SK-N-SH (cell line): ENCODE measurements around the gene FCHSD2. TPM values are rescaled to one million over a fixed set of nuclear protein-coding genes. Genes with fewer than 3 reads are reported as not detected.

Experiments used
- CTCF ChIA-PET: fragments of 300-600, 350-600 bp; formaldehyde crosslinking; extraction: SDS; loops from one replicate; lab custom pipeline; 2021; lab: Yijun Ruan, JAX
- POLR2A ChIA-PET: fragments of 350-600 bp; sonication (Branson Sonifier 250); formaldehyde crosslinking; extraction: SDS; loops from one replicate; lab custom pipeline; 2020; ENCODE audit warnings: antibody characterized with exemption, inconsistent platforms; lab: Yijun Ruan, JAX
- DNase-seq: peaks from one replicate; pipeline ENCODE4 v3.0.0; 2012
- H2AFZ ChIP-seq: fragments of 200-600 bp; sonication (generic); 2 replicates; pipeline ENCODE4 v1.8.1; 2016; ENCODE audit warnings: antibody characterized with exemption, mild to moderate bottlenecking, low read depth
- H3F3A ChIP-seq: fragments of 200-600 bp; sonication (generic); replicated peaks from 2 replicates; pipeline ENCODE3; 2016; ENCODE audit warnings: antibody characterized with exemption, mild to moderate bottlenecking; ENCODE audit not compliant: insufficient read depth
- H3K27ac ChIP-seq, 2 experiments: fragments of 200-500 bp in 1 of 2; fragments of 200-600 bp in 1 of 2; sonication (Bioruptor generic) in 1 of 2; sonication (generic), shearing (Covaris generic) in 1 of 2; 2 replicates each; pipeline versions ENCODE4 v1.5.1 to v1.6.1; 2014 to 2016; ENCODE audit warnings: low read depth in 2 of 2, inconsistent platforms in 1 of 2, low read length in 1 of 2, mild to moderate bottlenecking in 1 of 2, mixed read lengths in 1 of 2
- H3K27me3 ChIP-seq: fragments of 200-600 bp; sonication (generic), shearing (Covaris generic); 2 replicates; pipeline ENCODE4 v1.6.1; 2016; ENCODE audit warnings: mixed run types; ENCODE audit not compliant: insufficient read depth
- H3K36me3 ChIP-seq, 2 experiments: fragments of 200-500 bp in 1 of 2; fragments of 200-600 bp in 1 of 2; sonication (Bioruptor generic) in 1 of 2; sonication (generic) in 1 of 2; replicated peaks in 1 of 2; 2 replicates each; pipeline versions ENCODE3 to v1.5.1; 2014 to 2016; ENCODE audit warnings: low read length in 1 of 2, mild to moderate bottlenecking in 1 of 2; ENCODE audit not compliant: insufficient read depth in 2 of 2, control insufficient read depth in 1 of 2
- H3K4me1 ChIP-seq, 2 experiments: fragments of 200-500 bp in 1 of 2; fragments of 200-600 bp in 1 of 2; sonication (Bioruptor generic) in 1 of 2; sonication (generic), shearing (Covaris generic) in 1 of 2; 2 replicates each; pipeline versions ENCODE4 v1.5.1 to v1.6.1; 2014 to 2016; ENCODE audit warnings: low read depth in 1 of 2, low read length in 1 of 2, mixed run types in 1 of 2; ENCODE audit not compliant: insufficient read depth in 2 of 2, control insufficient read depth in 1 of 2
- H3K4me2 ChIP-seq: fragments of 200-600 bp; sonication (generic), shearing (Covaris generic); 2 replicates; pipeline ENCODE4 v1.6.1; 2017; ENCODE audit warnings: mixed run types
- H3K4me3 ChIP-seq, 2 experiments: fragments of 200-500 bp in 1 of 2; fragments of 200-600 bp in 1 of 2; sonication (Bioruptor generic) in 1 of 2; sonication (generic), shearing (Covaris generic) in 1 of 2; 2 replicates each; pipeline versions ENCODE4 v1.5.1 to v1.8.1; 2014 to 2016; ENCODE audit warnings: low read depth in 2 of 2, inconsistent platforms in 1 of 2, low read length in 1 of 2, mild to moderate bottlenecking in 1 of 2, mixed read lengths in 1 of 2, moderate library complexity in 1 of 2
- H3K79me2 ChIP-seq: fragments of 200-600 bp; sonication (generic); 2 replicates; pipeline ENCODE4 v1.8.1; 2017; ENCODE audit warnings: mild to moderate bottlenecking; ENCODE audit not compliant: insufficient read depth
- H3K9ac ChIP-seq: fragments of 200-600 bp; sonication (generic); 2 replicates; pipeline ENCODE4 v1.6.1; 2017; ENCODE audit warnings: mixed run types
- H3K9me2 ChIP-seq: fragments of 200-600 bp; sonication (generic); 2 replicates; pipeline ENCODE4 v1.6.1; 2017; ENCODE audit warnings: mixed run types
- H3K9me3 ChIP-seq: fragments of 200-600 bp; sonication (generic); 2 replicates; pipeline ENCODE4 v1.6.1; 2017; ENCODE audit warnings: mixed run types, mild to moderate bottlenecking, moderate library complexity
- H4K20me1 ChIP-seq: fragments of 200-600 bp; sonication (generic); 2 replicates; pipeline ENCODE4 v1.6.1; 2017; ENCODE audit warnings: mild to moderate bottlenecking, mixed run types; ENCODE audit not compliant: insufficient read depth
- EP300 ChIP-seq, 2 experiments: IDR thresholded peaks; 2 replicates each; pipeline versions ENCODE4 v1.4.0 to v1.6.1; 2012; ENCODE audit warnings: borderline replicate concordance in 1 of 2, low read depth in 1 of 2, low read length in 1 of 2
- EZH2phosphoT487 ChIP-seq: fragments of 200-600 bp; sonication (generic); IDR thresholded peaks from 2 replicates; pipeline ENCODE4 v1.6.1; 2017; ENCODE audit warnings: low read depth, mixed run types, mild to moderate bottlenecking, antibody characterized with exemption, moderate library complexity, borderline replicate concordance
- FOSL2 ChIP-seq: IDR thresholded peaks from 2 replicates; pipeline ENCODE4 v1.4.0; 2012; ENCODE audit warnings: low read depth, mild to moderate bottlenecking, moderate library complexity, borderline replicate concordance
- FOXJ3 ChIP-seq: sonication (generic); formaldehyde crosslinking; IDR thresholded peaks from 2 replicates; pipeline ENCODE4 v1.5.1; 2020; ENCODE audit warnings: mild to moderate bottlenecking, missing genetic modification reagents
- GABPA ChIP-seq: IDR thresholded peaks from 2 replicates; pipeline ENCODE4 v1.4.0; 2012; ENCODE audit warnings: low read depth, mild to moderate bottlenecking
- GATA2 ChIP-seq: sonication (generic); formaldehyde crosslinking; IDR thresholded peaks from 2 replicates; pipeline ENCODE4 v1.5.0; 2020; ENCODE audit warnings: mild to moderate bottlenecking, missing genetic modification reagents
- JUND ChIP-seq: IDR thresholded peaks from 2 replicates; pipeline ENCODE4 v1.4.0; 2012
- MEF2A ChIP-seq: IDR thresholded peaks from 2 replicates; pipeline ENCODE4 v1.4.0; 2012; ENCODE audit warnings: low read depth, borderline replicate concordance
- MXI1 ChIP-seq: IDR thresholded peaks from 2 replicates; pipeline ENCODE4 v1.6.1; 2012; ENCODE audit warnings: mild to moderate bottlenecking, low read depth, low read length, improper control_type of control experiment
- NFIC ChIP-seq: IDR thresholded peaks from 2 replicates; pipeline ENCODE4 v1.4.0; 2012; ENCODE audit warnings: borderline replicate concordance
- NRF1 ChIP-seq: IDR thresholded peaks from 2 replicates; pipeline ENCODE4 v1.6.1; 2012; ENCODE audit warnings: low read depth, mild to moderate bottlenecking, low read length
- RAD21 ChIP-seq: IDR thresholded peaks from 2 replicates; pipeline ENCODE4 v1.6.1; 2012; ENCODE audit warnings: mild to moderate bottlenecking, low read length
- RCOR1 ChIP-seq: fragments of 150-350 bp; IDR thresholded peaks from 2 replicates; pipeline ENCODE4 v1.6.1; 2017; ENCODE audit warnings: antibody characterized with exemption, low read length
- RFX5 ChIP-seq: IDR thresholded peaks from 2 replicates; pipeline ENCODE4 v1.6.1; 2012; ENCODE audit warnings: mild to moderate bottlenecking, improper control_type of control experiment, low read length
- SIN3A ChIP-seq: IDR thresholded peaks from 2 replicates; pipeline ENCODE4 v1.6.1; 2012; ENCODE audit warnings: low read depth, mild to moderate bottlenecking, low read length, moderate library complexity, borderline replicate concordance
- TAF1 ChIP-seq: IDR thresholded peaks from 2 replicates; pipeline ENCODE4 v1.6.1; 2012; ENCODE audit warnings: low read depth, mild to moderate bottlenecking, low read length, moderate library complexity, borderline replicate concordance
- TCF12 ChIP-seq: IDR thresholded peaks from 2 replicates; pipeline ENCODE4 v1.4.0; 2012
- WGBS: methylation state at CpG from one replicate; pipeline ENCODE4 v1.1.6; 2017; ENCODE audit warnings: low lambda C conversion rate; 5-methylcytosine and 5-hydroxymethylcytosine counted together
- polyA plus RNA-seq, 3 experiments: library from polyadenylated mRNA; depleted of rRNA; stranded (reverse); fragments of >200 nt; gene quantifications; 2 replicates each; pipeline ENCODE4 v1.2.3, GENCODE V29; 2012
- TF ChIP-seq, protein P1 (sequence below): fragments of 200-600 bp; sonication (generic); IDR thresholded peaks from 2 replicates; pipeline ENCODE4 v1.6.1; 2017; ENCODE audit warnings: antibody characterized with exemption, mild to moderate bottlenecking, moderate library complexity
- TF ChIP-seq, protein P2 (sequence below): fragments of 150-350 bp; IDR thresholded peaks from 2 replicates; pipeline ENCODE4 v1.6.1; 2016; ENCODE audit warnings: mild to moderate bottlenecking, low read depth, low read length
- TF ChIP-seq, protein P3 (sequence below): IDR thresholded peaks from 2 replicates; pipeline ENCODE4 v1.4.0; 2012; ENCODE audit warnings: low read depth
- TF ChIP-seq, protein P4 (sequence below): IDR thresholded peaks from 2 replicates; pipeline ENCODE4 v1.4.0; 2012; ENCODE audit warnings: low read depth, borderline replicate concordance

The FCHSD2 gene
- polyA plus RNA-seq, 1 of the 3 experiments (the other 2 are of a cell fraction) = 10.4 TPM

DNA sequence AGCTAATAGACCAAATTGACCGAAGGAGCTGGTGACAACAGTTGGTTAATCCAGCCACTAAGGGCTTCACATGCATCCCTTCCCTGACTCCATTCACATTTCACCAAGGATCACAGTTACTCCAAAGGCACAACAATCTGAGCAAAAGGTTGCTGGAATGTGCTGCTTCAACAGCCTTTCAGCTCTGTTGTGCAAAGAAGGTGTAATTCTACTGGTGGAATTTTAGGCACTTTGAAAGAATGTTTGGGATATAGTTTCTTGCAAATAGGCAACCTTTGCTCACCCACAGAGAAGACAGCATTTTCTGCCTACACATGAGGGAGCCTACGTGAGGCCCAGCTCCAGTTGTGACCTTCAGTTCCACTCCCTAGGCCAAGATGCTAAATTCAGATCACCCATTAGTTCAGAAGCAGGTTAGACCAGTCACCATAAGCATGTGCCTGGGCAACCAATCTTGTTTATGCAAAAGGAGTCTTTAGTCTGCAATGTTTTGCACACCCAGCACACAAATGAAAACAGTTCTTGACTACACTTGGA, 21.6 kb upstream of the FCHSD2 start (continued):
- TF ChIP-seq RCOR1 (no peak), SIN3A (no peak)
- TF ChIP-seq, protein P1, sequence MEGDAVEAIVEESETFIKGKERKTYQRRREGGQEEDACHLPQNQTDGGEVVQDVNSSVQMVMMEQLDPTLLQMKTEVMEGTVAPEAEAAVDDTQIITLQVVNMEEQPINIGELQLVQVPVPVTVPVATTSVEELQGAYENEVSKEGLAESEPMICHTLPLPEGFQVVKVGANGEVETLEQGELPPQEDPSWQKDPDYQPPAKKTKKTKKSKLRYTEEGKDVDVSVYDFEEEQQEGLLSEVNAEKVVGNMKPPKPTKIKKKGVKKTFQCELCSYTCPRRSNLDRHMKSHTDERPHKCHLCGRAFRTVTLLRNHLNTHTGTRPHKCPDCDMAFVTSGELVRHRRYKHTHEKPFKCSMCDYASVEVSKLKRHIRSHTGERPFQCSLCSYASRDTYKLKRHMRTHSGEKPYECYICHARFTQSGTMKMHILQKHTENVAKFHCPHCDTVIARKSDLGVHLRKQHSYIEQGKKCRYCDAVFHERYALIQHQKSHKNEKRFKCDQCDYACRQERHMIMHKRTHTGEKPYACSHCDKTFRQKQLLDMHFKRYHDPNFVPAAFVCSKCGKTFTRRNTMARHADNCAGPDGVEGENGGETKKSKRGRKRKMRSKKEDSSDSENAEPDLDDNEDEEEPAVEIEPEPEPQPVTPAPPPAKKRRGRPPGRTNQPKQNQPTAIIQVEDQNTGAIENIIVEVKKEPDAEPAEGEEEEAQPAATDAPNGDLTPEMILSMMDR = no peak
- TF ChIP-seq, all 33 proteins: peak for 0

DNA sequence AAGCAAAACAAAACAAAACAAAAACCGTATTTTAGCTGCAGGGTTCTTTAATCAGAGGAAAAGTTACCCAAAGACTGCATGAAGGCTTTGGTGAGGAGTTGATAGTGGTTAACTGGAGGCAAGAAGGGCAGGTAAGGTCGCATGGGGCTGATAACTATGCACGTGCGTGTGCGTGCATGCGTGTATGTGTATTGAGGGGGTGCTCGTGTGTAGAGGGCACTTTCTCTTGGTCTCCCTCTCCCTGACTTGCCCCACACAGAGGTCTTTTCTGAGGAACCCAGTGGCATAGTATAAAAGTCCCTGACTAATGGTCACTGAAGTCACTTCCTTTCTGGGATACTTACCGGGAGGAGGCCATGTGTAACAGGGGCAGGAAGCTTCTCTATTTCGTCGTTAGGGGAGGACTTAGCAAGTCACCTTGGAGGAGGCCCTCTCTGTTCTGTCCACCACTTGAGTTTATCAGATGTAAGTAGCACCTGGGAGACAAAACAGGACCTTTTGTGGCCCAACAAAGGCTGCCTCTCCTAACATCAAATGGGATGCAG, 20.1 kb upstream of the FCHSD2 start:
- H3K4me1 ChIP-seq = peaks cover 8 to 22% of the 10 kb centered on the region in 2 experiments; a peak in 2 of 4 replicates
- no peaks in the 10 kb centered on the region for H3K36me3 ChIP-seq
- no peak overlapping the region for H3K9ac ChIP-seq
- no peak for DNase-seq
- H3F3A ChIP-seq = no peaks in the 10 kb centered on the region
- WGBS = 73% methylated on average over 10 of the region's 10 CpGs
- no peak overlapping the region for H3K4me3 ChIP-seq
- CTCF ChIA-PET = interaction anchor here (1.1 to 8.0 kb wide), 4 partner anchors 9 to 330 kb away, joined by 3 to 63 read pairs (median 3); no protein-coding TSS in a partner anchor
- no peaks in the 10 kb centered on the region for H4K20me1 ChIP-seq
- no peak overlapping the region for H3K4me2 ChIP-seq
- H3K79me2 ChIP-seq = no peaks in the 10 kb centered on the region
- H3K27me3 ChIP-seq = no peaks in the 10 kb centered on the region
- H3K27ac ChIP-seq = no peak overlapping the region
- POLR2A ChIA-PET = no interaction called here
- no peaks in the 10 kb centered on the region for H3K9me3 ChIP-seq
- no peak overlapping the region for H2AFZ ChIP-seq
- TF ChIP-seq, protein P2, sequence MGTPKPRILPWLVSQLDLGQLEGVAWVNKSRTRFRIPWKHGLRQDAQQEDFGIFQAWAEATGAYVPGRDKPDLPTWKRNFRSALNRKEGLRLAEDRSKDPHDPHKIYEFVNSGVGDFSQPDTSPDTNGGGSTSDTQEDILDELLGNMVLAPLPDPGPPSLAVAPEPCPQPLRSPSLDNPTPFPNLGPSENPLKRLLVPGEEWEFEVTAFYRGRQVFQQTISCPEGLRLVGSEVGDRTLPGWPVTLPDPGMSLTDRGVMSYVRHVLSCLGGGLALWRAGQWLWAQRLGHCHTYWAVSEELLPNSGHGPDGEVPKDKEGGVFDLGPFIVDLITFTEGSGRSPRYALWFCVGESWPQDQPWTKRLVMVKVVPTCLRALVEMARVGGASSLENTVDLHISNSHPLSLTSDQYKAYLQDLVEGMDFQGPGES = no peak
- TF ChIP-seq FOXJ3 (CRISPR knock-in tag) = no peak
- TF ChIP-seq, protein P3, sequence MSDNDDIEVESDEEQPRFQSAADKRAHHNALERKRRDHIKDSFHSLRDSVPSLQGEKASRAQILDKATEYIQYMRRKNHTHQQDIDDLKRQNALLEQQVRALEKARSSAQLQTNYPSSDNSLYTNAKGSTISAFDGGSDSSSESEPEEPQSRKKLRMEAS = no peak
- TF ChIP-seq, protein P1 = no peak
- no peak for TF ChIP-seq EZH2phosphoT487
- TF ChIP-seq RCOR1 = no peak
- TF ChIP-seq RFX5 = no peak
- no peak for TF ChIP-seq NRF1
- no peak for TF ChIP-seq MXI1
- no peak for TF ChIP-seq JUND
- no peak for TF ChIP-seq TCF12
- no peak for TF ChIP-seq GATA2 (CRISPR knock-in tag)
- TF ChIP-seq GABPA = no peak
- TF ChIP-seq FOSL2 = no peak
- TF ChIP-seq EP300 (IDR thresholded peaks at IDR 0.05; ENCODE audit: borderline replicate concordance in 1 of 2, low read depth in 1 of 2, low read length in 1 of 2) = no peak
- TF ChIP-seq, protein P4, sequence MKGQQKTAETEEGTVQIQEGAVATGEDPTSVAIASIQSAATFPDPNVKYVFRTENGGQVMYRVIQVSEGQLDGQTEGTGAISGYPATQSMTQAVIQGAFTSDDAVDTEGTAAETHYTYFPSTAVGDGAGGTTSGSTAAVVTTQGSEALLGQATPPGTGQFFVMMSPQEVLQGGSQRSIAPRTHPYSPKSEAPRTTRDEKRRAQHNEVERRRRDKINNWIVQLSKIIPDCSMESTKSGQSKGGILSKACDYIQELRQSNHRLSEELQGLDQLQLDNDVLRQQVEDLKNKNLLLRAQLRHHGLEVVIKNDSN = no peak
- no peak for TF ChIP-seq TAF1
- no peak for TF ChIP-seq NFIC
- TF ChIP-seq MEF2A = no peak
- no peak for TF ChIP-seq RAD21
- H3K9me2 ChIP-seq = no peaks in the 10 kb centered on the region
